Heart left ventricle (tissue), 13 donors: Measurements from ENCODE around the gene TGM2.

Source experiments
- CTCF ChIP-seq, 12 donors: fragments of 200-600 bp; sonication (generic) in 4 of 12; IDR thresholded peaks; one replicate each; pipeline versions ENCODE4 v1.5.0 to v1.8.0; 2018 to 2022; ENCODE audit warnings: antibody characterized with exemption in 12 of 12, mild to moderate bottlenecking in 5 of 12
- POLR2A ChIP-seq, 2 donors: fragments of 450-650 bp; IDR thresholded peaks; one replicate each; pipeline ENCODE4 v1.6.1; 2017; ENCODE audit warnings: antibody characterized with exemption in 2 of 2, mild to moderate bottlenecking in 2 of 2, moderate library complexity in 2 of 2
- donor health status: ischemic (EF 13 %, LVEDD 7.1; RV severe dilation, severe dysfunction).
- donor health status: DM: no; HTN: yes; CAD: no.
- donor health status: DM: no; HTN: no; CAD: no.
- donor health status: ischemic (EF 25% LVEDD 6.9; RV normal size, moderate dysfunction).
- donor health status: ischemic (EF 25% LVEDD 5.7; RV mildly dilated, moderate dysfunction).
- donor health status: ischemic (EF 35%, LVEDD 5.7; RV mildly dilated, moderate dysfunction).
- donor health status: nonischemic (EF 11% LVEDD 7.7; RV severe dilation, severe dysfunction).
- donor health status: DM: yes; HTN: yes; CAD: no.
- donor health status: PGD.
- donor health status: ischemic (EF 29% LVEDD 5.4; RV normal size, mild dysfunction).
- donor health status: nonischemic (EF 23%, LVEDD 6.1; RV moderate dilation, normal function).

GRCh38 chr20:38090061-38090460, 75.0 kb downstream of the TGM2 start:
- no peak for TF ChIP-seq POLR2A (IDR thresholded peaks at IDR 0.05)
- TF ChIP-seq CTCF (IDR thresholded peaks at IDR 0.05): no peak
